H4 (cell line): ENCODE results near the gene CHRNA3. TPM values are rescaled to one million over a fixed set of nuclear protein-coding genes. Genes with fewer than 3 reads are reported as not detected.

Experiments used
- DNase-seq: peaks from one replicate; pipeline ENCODE4 v3.0.0-alpha.2; 2015; ENCODE audit warnings: low spot score
- total RNA-seq: library from RNA; depleted of rRNA; stranded (reverse); fragments of >200 nt; shearing (Covaris generic); gene quantifications from 2 replicates; pipeline ENCODE4 v1.2.3, GENCODE V29; 2014

CHRNA3 gene
- total RNA-seq, 1 experiment from 2014 or later = 0.04 TPM

- no peak for DNase-seq
Measured at GRCh38 chr15:78636378-78636859, 15.6 kb upstream of the CHRNA3 start.

GRCh38 chr15:78635346-78635745 is 14.6 kb upstream of the CHRNA3 start:
- DNase-seq = no peak

- DNase-seq = no peak
Measured at GRCh38 chr15:78634210-78635145, 13.7 kb upstream of the CHRNA3 start.

GRCh38 chr15:78633348-78633747 is 12.6 kb upstream of the CHRNA3 start:
- no peak for DNase-seq

- no peak for DNase-seq
Measured at GRCh38 chr15:78630886-78631633, 10.3 kb upstream of the CHRNA3 start.

- DNase-seq = no peak
Measured at GRCh38 chr15:78629716-78630065, 8.9 kb upstream of the CHRNA3 start.

- no peak for DNase-seq
Measured at GRCh38 chr15:78629031-78629715, 8.4 kb upstream of the CHRNA3 start.

- DNase-seq = no peak
Measured at GRCh38 chr15:78628227-78628626, 7.4 kb upstream of the CHRNA3 start.

GRCh38 chr15:78627348-78627747 is 6.6 kb upstream of the CHRNA3 start:
- DNase-seq = no peak

GRCh38 chr15:78626381-78626995 is 5.7 kb upstream of the CHRNA3 start:
- no peak for DNase-seq

- no peak for DNase-seq
Measured at GRCh38 chr15:78625606-78626280, 4.9 kb upstream of the CHRNA3 start.

GRCh38 chr15:78624651-78625590 is 4.1 kb upstream of the CHRNA3 start:
- no peak for DNase-seq

- DNase-seq = no peak
Measured at GRCh38 chr15:78623786-78624497, 3.1 kb upstream of the CHRNA3 start.

- DNase-seq = no peak
Measured at GRCh38 chr15:78621810-78622402, 1.1 kb upstream of the CHRNA3 start.

GRCh38 chr15:78620021-78620526 is 722 bp downstream of the CHRNA3 start:
- DNase-seq = no peak

GRCh38 chr15:78619022-78619950 is 1.5 kb downstream of the CHRNA3 start:
- no peak for DNase-seq

- DNase-seq = peak; percentile 79
Measured at GRCh38 chr15:78618490-78618934, 2.3 kb downstream of the CHRNA3 start.

- DNase-seq = no peak
Measured at GRCh38 chr15:78618064-78618463, 2.7 kb downstream of the CHRNA3 start.
